Vagina (tissue), 2 donors: ENCODE measurements around the gene MAMDC2. TPM values are rescaled to one million over a fixed set of nuclear protein-coding genes. Genes with fewer than 3 reads are reported as not detected.

ENCODE experiments used
- DNase-seq, 2 donors: peaks; one replicate each; pipeline ENCODE4 v3.0.0-alpha.2; 2017; ENCODE audit errors: extremely low spot score in 2 of 2
- H3K27ac ChIP-seq: fragments of 200-600 bp; sonication (generic); one replicate; pipeline ENCODE4 v1.5.1; 2019
- H3K27me3 ChIP-seq: fragments of 200-600 bp; sonication (generic); one replicate; pipeline ENCODE4 v1.5.1; 2019
- H3K36me3 ChIP-seq, 2 donors: fragments of 200-600 bp; sonication (generic); one replicate each; pipeline ENCODE4 v1.5.1; 2017 to 2019
- H3K4me1 ChIP-seq: fragments of 200-600 bp; sonication (generic); one replicate; pipeline ENCODE4 v1.5.1; 2019
- H3K4me3 ChIP-seq, 2 donors: fragments of 200-600 bp; sonication (generic); 1 replicate in 1 of 2; 2 replicates in 1 of 2; pipeline ENCODE4 v1.5.1; 2016 to 2019
- H3K9me3 ChIP-seq: fragments of 200-600 bp; sonication (generic); one replicate; pipeline ENCODE4 v1.5.1; 2019
- CTCF ChIP-seq, 3 experiments: fragments of 450-650 bp in 2 of 3; fragments of 200-600 bp in 1 of 3; sonication (generic) in 1 of 3; IDR thresholded peaks; one replicate each; pipeline ENCODE4 v1.5.1; 2017 to 2019; ENCODE audit warnings: antibody characterized with exemption in 3 of 3, mild to moderate bottlenecking in 2 of 3, moderate library complexity in 2 of 3
- POLR2A ChIP-seq, 2 donors: fragments of 450-650 bp; IDR thresholded peaks; one replicate each; pipeline ENCODE4 v1.6.1; 2017; ENCODE audit warnings: antibody characterized with exemption in 2 of 2, mild to moderate bottlenecking in 2 of 2, moderate library complexity in 2 of 2
- POLR2AphosphoS5 ChIP-seq, 2 donors: sonication (generic); formaldehyde crosslinking; IDR thresholded peaks; one replicate each; pipeline ENCODE4 v1.9.0; 2017; ENCODE audit warnings: antibody characterized with exemption in 2 of 2, mild to moderate bottlenecking in 2 of 2, low read depth in 1 of 2; ENCODE audit not compliant: insufficient read depth in 1 of 2
- intact Hi-C: fragments of 100-400 bp; cut with DNase I; formaldehyde crosslinking; loops from one replicate; pipeline ENCODE4 v1.15.1; 2023
- total RNA-seq: library from RNA; depleted of rRNA; stranded (reverse); fragments of >200 nt; gene quantifications from one replicate; pipeline ENCODE4 v1.2.3, GENCODE V29; 2016

MAMDC2 gene
- total RNA-seq, 1 donor from 2014 or later: 38.5 TPM

- no peak for TF ChIP-seq POLR2AphosphoS5 (IDR thresholded peaks at IDR 0.05; ENCODE audit: insufficient read depth in 1 of 2, low read depth in 1 of 2)
- no peak for TF ChIP-seq CTCF (IDR thresholded peaks at IDR 0.05)
- no peak for TF ChIP-seq POLR2A (IDR thresholded peaks at IDR 0.05)
- Histone ChIP-seq H3K27me3 (no peaks in the 10 kb centered on the region), H3K36me3 (no peaks in the 10 kb centered on the region), H3K9me3 (no peaks in the 10 kb centered on the region), H3K4me3 (peak overlapping the region in 1 of 2 donors; percentile 10), H3K27ac (peak overlapping the region; percentile 58), H3K4me1 (peaks cover 86% of the 10 kb centered on the region)
- intact Hi-C loops: loop anchor here (10.0 kb wide), 2 partner anchors 54 to 66 kb away; no protein-coding TSS in a partner anchor
- DNase-seq: no peak
These were observed 5.6 kb downstream of the MAMDC2 start for GRCh38 chr9:70049236-70049635.

GRCh38 chr9:70049672-70050271 lies 6.1 kb downstream of the MAMDC2 start:
- TF ChIP-seq CTCF (IDR thresholded peaks at IDR 0.05): no peak
- TF ChIP-seq POLR2A (IDR thresholded peaks at IDR 0.05): no peak
- TF ChIP-seq POLR2AphosphoS5 (IDR thresholded peaks at IDR 0.05; ENCODE audit: insufficient read depth in 1 of 2, low read depth in 1 of 2): peak; percentile 71
- peak in 1 of 2 donors; percentile 95 for DNase-seq
- H3K4me1 ChIP-seq: peaks cover 89% of the 10 kb centered on the region
- no peaks in the 10 kb centered on the region for H3K36me3 ChIP-seq
- no peaks in the 10 kb centered on the region for H3K9me3 ChIP-seq
- peak overlapping the region; percentile 78 for H3K27ac ChIP-seq
- no peaks in the 10 kb centered on the region for H3K27me3 ChIP-seq
- peak overlapping the region in 1 of 2 donors; percentile 10 for H3K4me3 ChIP-seq
- intact Hi-C loops: loop anchor here (10.0 kb wide), 2 partner anchors 55 to 65 kb away; no protein-coding TSS in a partner anchor

- H3K4me1 ChIP-seq: peaks cover 83% of the 10 kb centered on the region
- H3K9me3 ChIP-seq: no peaks in the 10 kb centered on the region
- H3K27me3 ChIP-seq: no peaks in the 10 kb centered on the region
- H3K36me3 ChIP-seq: no peaks in the 10 kb centered on the region
- H3K4me3 ChIP-seq: no peak overlapping the region
- DNase-seq: no peak
- TF ChIP-seq POLR2AphosphoS5 (IDR thresholded peaks at IDR 0.05; ENCODE audit: insufficient read depth in 1 of 2, low read depth in 1 of 2) (no peak), CTCF (IDR thresholded peaks at IDR 0.05) (no peak), POLR2A (IDR thresholded peaks at IDR 0.05) (no peak)
- intact Hi-C loops: no loop called here
- peak overlapping the region; percentile 12 for H3K27ac ChIP-seq
These were observed 9.1 kb downstream of the MAMDC2 start for GRCh38 chr9:70052768-70053167.

GRCh38 chr9:70053864-70054263 lies 10.2 kb downstream of the MAMDC2 start:
- TF ChIP-seq POLR2A (IDR thresholded peaks at IDR 0.05) (no peak), CTCF (IDR thresholded peaks at IDR 0.05) (no peak), POLR2AphosphoS5 (IDR thresholded peaks at IDR 0.05; ENCODE audit: insufficient read depth in 1 of 2, low read depth in 1 of 2) (peak in 1 of 2 donors; percentile 51)
- peak in 1 of 2 donors; percentile 25 for DNase-seq
- Histone ChIP-seq H3K4me1 (peaks cover 80% of the 10 kb centered on the region), H3K36me3 (no peaks in the 10 kb centered on the region), H3K27me3 (no peaks in the 10 kb centered on the region), H3K4me3 (no peak overlapping the region), H3K9me3 (no peaks in the 10 kb centered on the region), H3K27ac (peak overlapping the region; percentile 78)
- intact Hi-C loops: no loop called here

- intact Hi-C loops: no loop called here
- Histone ChIP-seq H3K4me3 (no peak overlapping the region), H3K9me3 (no peaks in the 10 kb centered on the region), H3K27me3 (no peaks in the 10 kb centered on the region), H3K27ac (peak overlapping the region; percentile 78), H3K4me1 (peaks cover 80% of the 10 kb centered on the region), H3K36me3 (no peaks in the 10 kb centered on the region)
- DNase-seq: no peak
- TF ChIP-seq CTCF (IDR thresholded peaks at IDR 0.05) (no peak), POLR2AphosphoS5 (IDR thresholded peaks at IDR 0.05; ENCODE audit: insufficient read depth in 1 of 2, low read depth in 1 of 2) (no peak), POLR2A (IDR thresholded peaks at IDR 0.05) (no peak)
These were observed 10.9 kb downstream of the MAMDC2 start for GRCh38 chr9:70054521-70054920.
